Stimulated activated CD8-positive, alpha-beta memory T cell treated with anti-CD3 and anti-CD28 coated beads, Interleukin-12 subunit alpha, Interleukin-12 subunit beta, amount 100 ng/mL, for 24 hours (primary cell): Measurements from ENCODE around the gene DLG4.

Source experiments
- DNase-seq: peaks from one replicate; pipeline ENCODE4 v3.0.0-alpha.2; 2020; ENCODE audit errors: extremely low read depth

DLG4 gene

DNA sequence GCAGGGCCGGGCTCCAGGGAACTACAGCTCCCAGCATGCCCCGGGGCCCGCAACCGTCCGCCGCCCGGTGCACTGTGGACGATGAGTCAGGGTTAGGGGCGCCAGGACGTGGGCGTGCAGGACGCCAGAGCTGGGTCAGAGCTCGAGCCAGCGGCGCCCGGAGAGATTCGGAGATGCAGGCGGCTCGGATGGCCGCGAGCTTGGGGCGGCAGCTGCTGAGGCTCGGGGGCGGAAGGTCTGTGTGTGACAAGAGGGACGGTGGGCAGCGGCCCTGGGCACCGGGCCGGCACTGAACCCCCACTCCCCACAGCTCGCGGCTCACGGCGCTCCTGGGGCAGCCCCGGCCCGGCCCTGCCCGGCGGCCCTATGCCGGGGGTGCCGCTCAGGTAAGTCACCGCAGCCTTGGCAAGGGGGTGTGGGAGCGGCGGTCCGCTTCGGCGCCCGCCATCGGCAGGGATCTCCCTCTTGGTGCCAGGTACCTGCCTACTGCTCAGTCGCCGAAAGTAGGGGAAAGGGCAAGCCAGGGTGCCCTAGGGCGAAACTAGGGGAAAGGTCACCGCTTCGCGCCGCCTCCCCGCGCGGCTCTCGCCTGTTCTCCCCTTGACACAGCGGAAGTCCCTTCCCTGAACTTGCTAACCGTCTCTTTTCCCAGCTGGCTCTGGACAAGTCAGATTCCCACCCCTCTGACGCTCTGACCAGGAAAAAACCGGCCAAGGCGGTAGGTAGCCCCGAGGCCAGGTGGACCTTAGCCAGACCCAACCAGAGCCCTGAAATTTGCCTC lies at the start of gene DLG4, which contains the start of gene ACADVL:
Gene DLG4 (minus strand): TSS at position 25 of the 781 bp plus-strand sequence.
Gene ACADVL (plus strand): TSS at position 127 of the 781 bp plus-strand sequence. CDS start 47 bp downstream, at position 174.
- DNase-seq = no peak

DNA sequence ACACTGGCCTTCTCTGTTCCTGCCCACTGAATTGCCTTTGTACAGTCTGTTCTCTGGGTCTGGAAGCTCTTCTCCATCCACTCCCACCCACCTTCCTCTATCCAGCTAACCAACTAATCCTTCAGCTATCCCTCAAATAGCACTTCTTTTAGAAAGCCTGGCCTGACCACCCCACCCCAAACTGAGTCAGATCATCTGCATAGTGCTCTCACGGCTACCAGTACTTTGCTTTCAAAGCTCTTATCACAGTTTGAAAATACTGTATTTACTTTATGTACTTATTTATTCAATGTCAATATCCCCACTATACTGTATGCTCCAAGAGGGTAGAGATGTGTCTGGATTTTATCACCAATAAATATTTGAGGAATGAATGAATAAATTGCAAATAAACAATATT lies 47.1 kb upstream of the DLG4 start:
- DNase-seq = no peak

GRCh38 chr17:7263801-7264078 lies 44.1 kb upstream of the DLG4 start:
- DNase-seq = no peak

DNA sequence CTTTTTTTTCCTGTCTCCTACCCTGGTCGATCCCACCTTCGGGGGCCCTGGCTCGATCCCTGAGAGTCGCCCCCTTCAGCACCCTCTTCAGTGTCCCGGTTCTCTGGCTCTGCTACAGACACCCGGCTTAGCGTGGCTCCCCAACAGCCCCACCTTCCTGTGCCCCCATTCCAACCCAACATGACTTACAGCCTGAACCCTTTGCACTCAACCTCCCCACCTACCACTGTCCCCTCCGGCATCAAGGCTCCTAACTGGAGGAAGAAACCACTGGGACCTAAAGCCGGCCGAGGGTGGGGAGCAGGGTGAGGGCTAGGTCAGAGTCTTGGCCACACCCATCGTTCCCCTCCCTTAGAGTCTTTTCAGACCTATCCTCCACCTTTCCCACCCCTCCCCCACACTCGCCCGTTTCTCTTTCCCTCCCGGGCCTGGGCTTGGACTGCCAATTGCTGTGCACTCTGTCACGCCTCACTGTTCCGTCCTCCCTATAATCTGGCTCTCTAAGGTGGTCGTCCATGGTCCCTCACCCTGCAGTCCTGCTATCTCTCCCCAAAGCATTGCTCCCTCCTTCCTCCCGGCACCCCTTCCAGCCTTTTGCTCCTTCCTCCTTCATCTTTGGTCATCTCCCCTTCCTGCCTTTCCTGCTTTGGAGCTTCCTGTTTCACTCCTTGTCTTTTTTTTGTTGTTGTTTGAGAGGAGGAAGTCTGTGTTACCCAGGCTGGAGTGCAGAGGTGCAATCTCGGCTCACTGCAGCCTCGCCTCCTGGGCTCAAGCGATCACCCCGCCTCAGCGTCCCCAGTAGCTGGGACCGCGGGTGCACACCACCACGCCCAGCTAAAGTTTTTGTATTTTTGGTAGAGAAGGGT lies 43.5 kb upstream of the DLG4 start:
- no peak for DNase-seq

- DNase-seq = no peak
Observed at GRCh38 chr17:7262192-7262934, 42.7 kb upstream of the DLG4 start, which contains the start of gene CLDN7. Gene CLDN7 (minus strand): TSS chr17:7262478. CDS start chr17:7262043, 435 bp downstream.

- DNase-seq = no peak
Observed at GRCh38 chr17:7261379-7262191, 41.9 kb upstream of the DLG4 start.

- no peak for DNase-seq
Observed at GRCh38 chr17:7260651-7261378, 41.2 kb upstream of the DLG4 start.

DNA sequence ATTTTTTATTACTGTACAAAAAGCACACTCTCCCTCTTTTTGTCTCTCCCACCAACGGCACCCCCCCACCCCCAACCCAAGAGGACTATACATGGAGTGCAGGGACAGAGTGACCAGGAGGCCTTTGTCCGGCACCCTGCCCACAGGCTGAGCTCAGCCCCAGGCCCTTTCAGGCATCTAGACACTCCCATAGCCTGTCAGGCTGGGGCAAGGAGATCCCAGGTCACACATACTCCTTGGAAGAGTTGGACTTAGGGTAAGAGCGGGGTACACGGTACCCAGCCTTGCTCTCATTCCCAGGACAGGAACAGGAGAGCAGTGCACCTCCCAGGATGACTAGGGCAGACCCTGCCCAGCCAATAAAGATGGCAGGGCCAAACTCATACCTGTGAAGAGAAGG lies 40.5 kb upstream of the DLG4 start:
- DNase-seq = no peak

- DNase-seq = no peak
Observed at GRCh38 chr17:7259555-7259889, 39.9 kb upstream of the DLG4 start.

DNA sequence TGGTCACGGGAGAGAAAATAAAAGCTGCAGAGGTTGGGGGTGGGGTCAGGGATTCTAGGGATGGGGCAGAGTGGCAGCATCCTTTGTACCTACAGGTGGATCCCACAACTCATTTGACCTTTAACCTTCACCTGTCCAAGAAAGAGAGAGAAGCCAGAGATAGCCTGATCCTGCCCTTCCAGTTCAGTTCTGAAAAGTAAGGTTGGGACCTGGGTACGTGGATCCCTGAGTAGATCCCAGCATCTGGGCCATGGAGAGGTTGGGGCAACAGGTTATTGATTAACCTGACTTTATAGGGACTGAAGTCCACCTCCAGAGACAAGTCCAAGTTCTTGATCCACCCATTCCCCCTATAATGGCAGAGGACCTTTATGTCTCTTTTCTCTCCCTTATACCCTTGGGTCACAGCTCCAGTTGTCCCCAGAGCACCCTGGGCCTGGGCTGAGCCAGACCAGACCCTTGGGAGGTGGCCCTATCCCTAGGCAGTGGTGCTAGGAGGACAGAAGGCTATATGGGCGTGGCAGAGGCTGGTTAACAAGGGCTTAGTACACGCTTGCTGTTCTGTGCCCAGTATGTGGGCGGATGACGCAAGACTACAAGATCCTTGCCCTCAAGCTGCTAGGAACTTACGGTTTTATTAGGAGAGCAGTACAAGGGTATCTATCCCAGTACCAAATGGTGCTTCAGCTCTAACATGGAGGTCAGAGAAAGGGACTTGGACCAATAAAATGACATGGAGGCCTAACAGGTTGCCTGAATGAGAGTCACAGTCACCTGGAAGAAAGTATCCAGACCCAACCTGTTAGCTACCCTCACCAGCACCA lies 39.3 kb upstream of the DLG4 start:
- no peak for DNase-seq

DNA sequence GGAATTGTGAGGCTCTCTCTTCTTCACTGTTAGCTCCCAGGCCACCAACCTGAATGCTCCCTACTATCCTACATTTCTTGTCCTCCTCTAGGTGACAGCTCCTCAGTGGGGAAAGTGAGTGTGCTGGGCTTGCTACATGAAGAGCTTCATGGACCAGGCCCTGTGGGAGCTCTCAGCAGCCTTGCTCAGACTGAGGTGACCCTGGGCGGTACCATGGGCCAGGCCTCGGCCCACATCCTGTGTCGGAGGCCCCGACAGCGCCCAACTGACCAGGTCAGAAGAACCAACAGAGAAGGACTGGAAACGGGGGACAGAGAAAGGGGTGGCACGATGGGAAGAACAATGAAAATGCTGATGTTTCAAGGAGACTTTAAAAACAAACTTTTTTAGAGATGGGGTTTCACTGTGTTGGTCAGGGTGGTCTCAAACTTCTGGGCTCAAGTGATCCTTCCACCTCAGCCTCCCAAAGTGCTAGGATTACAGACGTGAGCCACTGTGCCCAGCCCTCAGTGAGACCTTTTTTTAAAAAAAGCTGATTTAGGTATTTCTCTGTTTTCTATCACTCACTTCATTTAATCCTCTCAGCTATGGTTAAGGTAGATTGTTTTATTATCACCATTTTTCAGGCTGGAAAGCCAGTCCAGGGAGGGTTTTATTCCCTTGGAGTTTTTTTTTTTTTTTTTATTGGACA lies 37.3 kb upstream of the DLG4 start:
- DNase-seq = no peak

GRCh38 chr17:7254511-7254910 lies 34.9 kb upstream of the DLG4 start:
- no peak for DNase-seq

DNA sequence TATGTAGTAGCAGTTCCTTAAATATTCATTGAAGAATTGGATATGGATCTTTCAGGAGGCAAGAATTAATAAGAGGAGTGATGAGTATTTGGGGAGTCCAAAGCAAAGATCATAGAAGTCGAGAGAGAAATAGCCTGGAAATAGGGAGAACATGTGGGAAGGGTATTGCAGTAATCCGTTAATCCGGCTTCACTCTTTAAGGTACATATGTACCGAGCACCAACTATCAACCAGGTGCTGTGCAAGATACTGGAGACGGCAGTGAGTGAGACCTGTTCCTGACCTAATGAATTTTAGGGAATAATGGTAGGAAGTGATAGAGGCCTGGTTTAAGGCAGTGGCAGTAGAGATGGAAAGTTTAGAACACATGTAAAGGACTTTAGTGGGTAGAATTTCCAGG lies 33.4 kb upstream of the DLG4 start:
- no peak for DNase-seq

GRCh38 chr17:7252176-7253043 lies 32.8 kb upstream of the DLG4 start, which contains the start of gene ELP5:
Gene ELP5 (plus strand): TSS chr17:7252215. CDS start chr17:7252551, 336 bp downstream.
- DNase-seq = peak; percentile 72

DNA sequence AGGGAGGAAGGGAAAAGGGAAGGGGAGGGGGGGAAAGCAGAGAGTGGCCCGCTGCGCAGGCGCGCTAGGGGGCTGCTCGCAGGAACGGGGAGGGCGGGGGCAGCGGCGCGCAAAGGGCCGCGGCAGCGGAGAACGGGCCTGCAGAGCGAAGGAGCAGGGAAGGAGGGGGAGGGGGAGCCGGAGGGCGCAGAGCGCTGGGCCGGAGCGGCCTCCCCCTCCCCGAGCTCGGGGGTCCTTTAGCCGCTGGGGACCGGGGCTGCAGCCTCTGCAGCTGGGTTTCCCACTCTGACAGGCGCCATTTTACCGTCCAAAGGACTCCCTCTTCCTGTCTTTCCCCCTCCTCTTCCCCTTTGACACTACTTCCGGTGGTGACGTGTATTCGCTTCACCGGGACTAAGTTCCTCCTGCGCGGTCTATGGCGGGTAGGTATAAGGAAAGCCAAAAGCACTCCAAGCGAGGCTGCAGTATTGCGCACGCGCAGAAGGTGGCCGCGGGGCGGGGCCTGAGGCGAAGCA lies 32.1 kb upstream of the DLG4 start, which contains the start of gene CTDNEP1:
Gene CTDNEP1 (minus strand): TSS at position 74 of the 515 bp plus-strand sequence. CDS start 438 bp downstream, outside the sequence.
- DNase-seq = peak; percentile 96

- no peak for DNase-seq
Observed at GRCh38 chr17:7250695-7251627, 31.3 kb upstream of the DLG4 start.

DNA sequence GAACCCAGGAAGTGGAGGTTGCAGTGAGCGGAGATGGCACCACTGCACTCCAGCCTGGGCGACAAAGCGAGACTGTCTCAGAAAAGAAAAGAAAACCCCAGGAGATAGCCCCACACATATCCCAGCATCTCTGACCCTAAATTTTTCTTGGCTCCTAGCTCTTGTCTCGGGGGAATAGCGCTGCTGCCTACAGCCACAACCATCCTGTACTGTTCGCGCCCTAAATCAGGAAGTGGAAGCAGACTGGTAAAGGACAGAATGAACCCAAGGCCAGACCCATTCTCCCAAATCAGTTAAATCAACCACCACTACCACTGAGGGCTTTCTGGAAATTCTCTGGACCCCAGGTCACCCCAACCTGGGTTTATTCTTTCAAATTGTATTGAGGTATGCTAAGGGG lies 30.2 kb upstream of the DLG4 start:
- DNase-seq = no peak
